Vagina (tissue), 2 donors: Measurements from ENCODE around the gene CENPH. TPM values are rescaled to one million over a fixed set of nuclear protein-coding genes. Genes with fewer than 3 reads are reported as not detected.
"Not testable (repeated sequence)": the region's sequence is repeated elsewhere in the genome, so short reads cannot be mapped to it uniquely, and the experiment has no call there.

Experiments
- DNase-seq, 2 donors: peaks; one replicate each; pipeline ENCODE4 v3.0.0-alpha.2; 2017; ENCODE audit errors: extremely low spot score in 2 of 2
- H3K27ac ChIP-seq: fragments of 200-600 bp; sonication (generic); one replicate; pipeline ENCODE4 v1.5.1; 2019
- H3K27me3 ChIP-seq: fragments of 200-600 bp; sonication (generic); one replicate; pipeline ENCODE4 v1.5.1; 2019
- H3K36me3 ChIP-seq, 2 donors: fragments of 200-600 bp; sonication (generic); one replicate each; pipeline ENCODE4 v1.5.1; 2017 to 2019
- H3K4me1 ChIP-seq: fragments of 200-600 bp; sonication (generic); one replicate; pipeline ENCODE4 v1.5.1; 2019
- H3K4me3 ChIP-seq, 2 donors: fragments of 200-600 bp; sonication (generic); 1 replicate in 1 of 2; 2 replicates in 1 of 2; pipeline ENCODE4 v1.5.1; 2016 to 2019
- H3K9me3 ChIP-seq: fragments of 200-600 bp; sonication (generic); one replicate; pipeline ENCODE4 v1.5.1; 2019
- POLR2A ChIP-seq, 2 donors: fragments of 450-650 bp; IDR thresholded peaks; one replicate each; pipeline ENCODE4 v1.6.1; 2017; ENCODE audit warnings: antibody characterized with exemption in 2 of 2, mild to moderate bottlenecking in 2 of 2, moderate library complexity in 2 of 2
- POLR2AphosphoS5 ChIP-seq, 2 donors: sonication (generic); formaldehyde crosslinking; IDR thresholded peaks; one replicate each; pipeline ENCODE4 v1.9.0; 2017; ENCODE audit warnings: antibody characterized with exemption in 2 of 2, mild to moderate bottlenecking in 2 of 2, low read depth in 1 of 2; ENCODE audit not compliant: insufficient read depth in 1 of 2
- intact Hi-C: fragments of 100-400 bp; cut with DNase I; formaldehyde crosslinking; loops from one replicate; pipeline ENCODE4 v1.15.1; 2023
- total RNA-seq: library from RNA; depleted of rRNA; stranded (reverse); fragments of >200 nt; gene quantifications from one replicate; pipeline ENCODE4 v1.2.3, GENCODE V29; 2016
- TF ChIP-seq, protein P1 (sequence below), 3 experiments: fragments of 450-650 bp in 2 of 3; fragments of 200-600 bp in 1 of 3; sonication (generic) in 1 of 3; IDR thresholded peaks; one replicate each; pipeline ENCODE4 v1.5.1; 2017 to 2019; ENCODE audit warnings: antibody characterized with exemption in 3 of 3, mild to moderate bottlenecking in 2 of 3, moderate library complexity in 2 of 3

The CENPH gene
- total RNA-seq, 1 donor from 2014 or later = 3.9 TPM

DNA sequence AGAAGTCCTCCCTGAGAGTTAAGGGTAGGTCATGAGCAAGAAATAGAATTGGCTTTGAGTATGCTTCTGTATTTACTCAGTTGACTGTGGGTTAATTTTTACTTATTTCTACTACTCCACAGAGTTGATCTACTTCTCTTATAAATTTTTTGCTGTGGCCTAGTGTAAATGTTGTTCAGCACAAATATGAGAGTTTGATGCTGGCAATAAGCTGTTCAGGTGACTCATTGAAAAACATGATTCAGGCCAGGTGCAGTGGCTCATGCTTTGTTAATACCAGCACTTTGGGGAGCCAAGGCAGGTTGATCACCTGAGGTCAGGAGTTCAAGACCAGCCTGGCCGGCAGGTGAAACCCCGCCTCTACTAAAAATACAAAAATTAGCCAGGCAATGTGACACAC lies 40.8 kb downstream of the CENPH start:
- intact Hi-C loops = no loop called here
- peaks cover 0 to 17% of the 10 kb centered on the region in 2 donors for H3K36me3 ChIP-seq
- H3K4me3 ChIP-seq = no peak overlapping the region
- H3K27ac ChIP-seq = no peak overlapping the region
- H3K27me3 ChIP-seq = no peaks in the 10 kb centered on the region
- H3K9me3 ChIP-seq = no peaks in the 10 kb centered on the region
- TF ChIP-seq POLR2A (IDR thresholded peaks at IDR 0.05) (no peak), POLR2AphosphoS5 (IDR thresholded peaks at IDR 0.05; ENCODE audit: insufficient read depth in 1 of 2, low read depth in 1 of 2) (no peak)
- TF ChIP-seq, protein P1, sequence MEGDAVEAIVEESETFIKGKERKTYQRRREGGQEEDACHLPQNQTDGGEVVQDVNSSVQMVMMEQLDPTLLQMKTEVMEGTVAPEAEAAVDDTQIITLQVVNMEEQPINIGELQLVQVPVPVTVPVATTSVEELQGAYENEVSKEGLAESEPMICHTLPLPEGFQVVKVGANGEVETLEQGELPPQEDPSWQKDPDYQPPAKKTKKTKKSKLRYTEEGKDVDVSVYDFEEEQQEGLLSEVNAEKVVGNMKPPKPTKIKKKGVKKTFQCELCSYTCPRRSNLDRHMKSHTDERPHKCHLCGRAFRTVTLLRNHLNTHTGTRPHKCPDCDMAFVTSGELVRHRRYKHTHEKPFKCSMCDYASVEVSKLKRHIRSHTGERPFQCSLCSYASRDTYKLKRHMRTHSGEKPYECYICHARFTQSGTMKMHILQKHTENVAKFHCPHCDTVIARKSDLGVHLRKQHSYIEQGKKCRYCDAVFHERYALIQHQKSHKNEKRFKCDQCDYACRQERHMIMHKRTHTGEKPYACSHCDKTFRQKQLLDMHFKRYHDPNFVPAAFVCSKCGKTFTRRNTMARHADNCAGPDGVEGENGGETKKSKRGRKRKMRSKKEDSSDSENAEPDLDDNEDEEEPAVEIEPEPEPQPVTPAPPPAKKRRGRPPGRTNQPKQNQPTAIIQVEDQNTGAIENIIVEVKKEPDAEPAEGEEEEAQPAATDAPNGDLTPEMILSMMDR (IDR thresholded peaks at IDR 0.05) = no peak
- DNase-seq = no peak
- H3K4me1 ChIP-seq = peaks cover 5% of the 10 kb centered on the region

DNA sequence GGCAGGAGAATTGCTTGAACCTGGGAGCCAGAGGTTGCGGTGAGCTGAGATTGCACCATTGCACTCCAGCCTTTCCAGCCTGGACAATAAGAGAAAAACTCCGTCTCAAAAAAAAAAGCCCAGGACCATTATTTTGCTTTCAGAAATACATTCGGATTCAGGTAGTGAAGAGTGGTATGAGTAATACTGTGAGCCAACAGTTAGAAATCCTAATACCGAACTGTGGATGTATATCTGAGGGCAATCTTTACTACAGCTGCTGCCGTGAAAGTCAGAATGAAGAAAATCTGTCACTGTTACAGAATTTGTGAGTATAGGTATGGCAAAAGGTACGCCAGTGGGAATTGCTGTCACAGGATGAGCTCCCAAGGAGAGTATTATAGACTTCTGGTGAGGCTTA lies 41.9 kb downstream of the CENPH start:
- TF ChIP-seq POLR2A (IDR thresholded peaks at IDR 0.05) (no peak), POLR2AphosphoS5 (IDR thresholded peaks at IDR 0.05; ENCODE audit: insufficient read depth in 1 of 2, low read depth in 1 of 2) (no peak)
- TF ChIP-seq, protein P1 (IDR thresholded peaks at IDR 0.05) = no peak
- intact Hi-C loops = no loop called here

DNA sequence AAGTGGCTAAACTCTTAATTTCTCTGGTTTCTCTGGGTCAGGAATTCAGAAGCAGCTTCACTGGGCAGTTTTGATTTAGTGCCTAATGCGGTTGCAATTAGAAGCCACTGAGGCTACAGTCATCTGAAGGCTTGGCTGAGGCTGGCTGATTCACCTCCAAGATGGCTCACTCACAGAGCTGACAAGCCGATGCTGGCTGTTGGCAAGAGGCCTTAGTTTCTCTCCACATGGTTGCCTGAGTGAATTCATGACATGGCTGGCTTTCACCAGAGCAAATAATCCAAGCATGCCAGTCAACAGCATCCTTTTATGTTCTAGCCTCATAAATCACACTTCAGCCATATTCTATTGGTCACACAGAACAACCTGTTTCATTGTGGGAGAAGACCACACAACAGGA lies 42.5 kb downstream of the CENPH start:
- Histone ChIP-seq H3K4me3 (no peak overlapping the region), H3K27ac (no peak overlapping the region), H3K4me1 (peaks cover 22% of the 10 kb centered on the region), H3K9me3 (no peaks in the 10 kb centered on the region), H3K27me3 (no peaks in the 10 kb centered on the region), H3K36me3 (peaks cover 0 to 16% of the 10 kb centered on the region in 2 donors)
- no peak for DNase-seq
- TF ChIP-seq POLR2A (IDR thresholded peaks at IDR 0.05) (no peak), POLR2AphosphoS5 (IDR thresholded peaks at IDR 0.05; ENCODE audit: insufficient read depth in 1 of 2, low read depth in 1 of 2) (no peak)
- TF ChIP-seq, protein P1 (IDR thresholded peaks at IDR 0.05) = no peak
- intact Hi-C loops = no loop called here

More for the DNA sequence above, 41.9 kb downstream of the CENPH start:
- peaks cover 0 to 17% of the 10 kb centered on the region in 2 donors for H3K36me3 ChIP-seq
- no peaks in the 10 kb centered on the region for H3K9me3 ChIP-seq
- DNase-seq = no peak
- H3K27ac ChIP-seq = no peak overlapping the region
- no peaks in the 10 kb centered on the region for H3K27me3 ChIP-seq
- peaks cover 16% of the 10 kb centered on the region for H3K4me1 ChIP-seq
- no peak overlapping the region for H3K4me3 ChIP-seq

DNA sequence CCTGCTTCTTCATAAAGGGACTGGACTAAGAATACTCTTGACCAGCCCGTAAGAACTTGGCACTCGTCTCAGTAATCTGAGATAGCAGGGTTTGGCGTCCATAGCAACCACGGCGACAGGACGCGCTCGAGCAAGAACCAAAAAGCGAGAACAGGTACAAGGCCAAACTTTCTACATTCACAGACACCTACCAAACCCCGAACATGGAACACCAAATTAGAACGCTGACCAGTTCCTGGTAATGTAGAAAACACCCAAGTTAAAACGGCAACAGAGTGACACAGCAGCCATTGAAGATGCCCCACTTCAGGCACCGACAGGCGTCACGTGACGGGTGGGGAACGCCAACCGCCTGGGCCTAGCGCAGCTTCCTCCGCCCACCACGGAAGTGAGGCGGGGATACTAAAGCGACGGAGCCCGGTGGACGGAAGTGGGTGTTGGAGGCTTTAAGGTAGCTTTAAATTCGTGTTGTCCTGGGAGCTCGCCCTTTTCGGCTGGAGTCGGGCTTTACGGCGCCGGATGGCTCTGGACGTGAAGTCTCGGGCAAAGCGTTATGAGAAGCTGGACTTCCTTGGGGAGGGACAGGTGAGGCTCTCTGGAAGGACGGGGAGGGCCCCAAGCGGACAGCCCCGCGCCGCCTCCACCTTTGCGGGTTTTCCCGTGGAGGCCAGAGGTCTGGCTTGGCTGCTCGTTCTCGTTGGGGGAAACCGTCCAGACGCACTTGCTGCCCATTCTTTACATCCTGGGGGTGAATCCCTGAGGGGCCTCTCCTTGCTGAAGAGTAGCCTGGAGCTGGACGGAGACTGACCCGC lies 45.3 kb downstream of the CENPH start, which contains the start of gene CDK7:
CDK7 (plus strand) TSS at position 430 of the 812 bp plus-strand sequence; CDS start at position 520, 90 bp downstream.
- peak within 1 kb of the TSS; percentile 85 to 97 for H3K4me3 ChIP-seq
- no peaks in the 10 kb centered on the region for H3K27me3 ChIP-seq
- peak within 1 kb of the TSS; percentile 81 for H3K27ac ChIP-seq
- H3K9me3 ChIP-seq = no peaks in the 10 kb centered on the region
- DNase-seq = peak in 1 of 2 donors; percentile 95
- intact Hi-C loops = no loop called here
- TF ChIP-seq POLR2AphosphoS5 (IDR thresholded peaks at IDR 0.05; ENCODE audit: insufficient read depth in 1 of 2, low read depth in 1 of 2) (peak; percentile 86 to 96), POLR2A (IDR thresholded peaks at IDR 0.05) (no peak)
- TF ChIP-seq, protein P1 (IDR thresholded peaks at IDR 0.05) = no peak
- peaks cover 47% of the 10 kb centered on the region for H3K4me1 ChIP-seq
- no peaks in the 10 kb centered on the region for H3K36me3 ChIP-seq

DNA sequence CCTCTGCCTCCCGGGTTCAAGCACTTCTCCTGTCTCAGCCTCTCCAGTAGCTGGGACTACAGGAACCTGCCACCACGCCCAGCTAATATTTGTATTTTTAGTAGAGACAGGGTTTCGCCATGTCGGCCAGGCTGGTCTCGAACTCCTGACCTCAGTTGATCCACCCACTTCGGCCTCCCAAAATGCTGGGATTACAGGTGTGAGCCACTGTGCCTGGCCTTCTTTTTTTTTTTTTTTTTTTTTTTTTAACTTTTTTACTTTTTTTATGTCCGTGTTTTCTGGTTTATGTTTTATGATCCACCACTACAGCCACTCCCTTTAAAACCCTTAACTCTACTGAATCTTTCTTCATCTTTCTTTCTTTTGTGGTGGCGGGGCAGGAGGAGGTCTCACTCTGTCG lies 47.4 kb downstream of the CENPH start:
- H3K27ac ChIP-seq, H3K27me3 ChIP-seq, intact Hi-C loops, H3K4me3 ChIP-seq, H3K36me3 ChIP-seq, DNase-seq, H3K9me3 ChIP-seq: not testable (repeated sequence)
- peaks cover 57% of the 10 kb centered on the region for H3K4me1 ChIP-seq
